HG02571 (cell line): ENCODE results near the gene RASA3.

Source experiments
- ATAC-seq: cut with Tn5 transposase; IDR thresholded peaks from one replicate; pipeline ENCODE4 v1.9.1; 2021; ENCODE audit warnings: mild to moderate bottlenecking, moderate library complexity; ENCODE audit not compliant: unreplicated experiment

RASA3 gene

DNA sequence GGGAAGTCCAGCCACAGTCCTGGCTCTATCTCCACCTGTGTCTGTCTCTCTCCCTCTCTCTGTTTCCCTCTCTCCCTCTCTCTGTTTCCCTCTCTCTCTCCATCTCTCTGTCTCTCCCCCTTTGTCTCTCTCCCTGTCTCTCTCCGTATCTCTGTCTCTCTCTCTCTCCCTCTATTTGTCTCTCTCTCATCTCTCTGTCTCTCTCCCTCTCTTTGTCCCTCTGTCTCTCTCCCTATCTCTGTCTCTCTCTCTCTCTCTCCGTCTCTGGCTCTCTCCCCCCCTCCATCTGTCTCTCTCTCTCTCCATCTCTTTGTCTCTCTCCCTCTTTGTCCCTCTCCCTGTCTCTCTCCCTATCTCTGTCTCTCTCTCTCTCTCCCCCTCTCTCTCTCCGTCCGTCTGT lies 119.1 kb downstream of the RASA3 start:
- ATAC-seq: no peak

DNA sequence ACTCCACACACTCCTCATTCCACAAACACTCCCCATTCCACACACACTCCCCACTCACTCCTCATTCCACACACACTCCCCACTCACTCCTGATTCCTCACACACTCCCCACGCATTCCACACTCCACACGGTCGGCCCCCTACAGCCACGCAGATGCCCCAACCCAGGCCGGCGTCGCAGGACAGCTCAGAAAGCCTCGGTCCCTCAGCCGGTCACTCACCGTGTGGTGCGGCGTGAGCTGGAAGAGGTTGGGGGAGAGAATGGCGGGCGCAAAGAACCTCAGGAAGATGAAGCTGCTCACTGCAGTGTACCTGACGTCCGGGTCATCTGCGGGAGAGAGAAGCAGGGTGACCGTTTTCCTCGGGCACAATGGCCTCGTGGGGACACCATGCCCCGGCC lies 119.5 kb downstream of the RASA3 start:
- no peak for ATAC-seq

DNA sequence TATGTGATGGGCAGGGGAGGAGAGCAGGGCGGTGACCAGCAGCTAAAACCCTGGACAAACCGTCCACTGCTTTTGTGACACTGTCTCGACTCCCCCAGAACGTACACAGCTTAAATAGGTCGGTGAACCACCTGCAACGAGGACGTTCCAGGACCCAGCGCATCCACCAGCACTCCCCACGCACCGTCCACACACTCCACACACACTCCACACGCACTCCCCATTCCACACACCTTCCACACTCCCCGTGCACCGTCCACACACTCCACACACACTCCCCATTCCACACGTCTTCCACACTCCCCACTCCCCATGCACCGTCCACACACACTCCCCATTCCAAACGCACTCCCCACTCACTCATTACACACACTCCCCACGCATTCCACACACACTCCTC lies 120.3 kb downstream of the RASA3 start:
- ATAC-seq: no peak

DNA sequence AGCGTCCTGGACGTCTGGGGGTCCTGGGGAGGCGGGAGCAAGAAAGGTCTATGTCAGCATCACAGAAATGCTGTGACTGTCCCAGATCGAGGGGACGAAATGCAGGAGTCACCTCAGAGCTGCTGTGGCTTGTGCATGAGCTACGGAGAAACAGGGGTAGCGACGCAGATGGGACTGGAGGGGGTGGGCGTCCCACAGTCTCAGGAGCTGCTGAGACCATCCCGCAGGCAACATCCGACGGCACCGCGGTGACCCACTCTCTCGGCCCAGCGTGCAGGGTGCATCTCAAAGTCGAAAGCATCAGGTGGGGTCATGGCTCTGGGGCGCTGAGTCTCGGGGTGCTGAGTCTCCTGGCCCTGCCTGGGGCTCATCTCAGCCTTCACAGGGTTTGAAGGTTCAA lies 121.2 kb downstream of the RASA3 start:
- ATAC-seq: no peak

DNA sequence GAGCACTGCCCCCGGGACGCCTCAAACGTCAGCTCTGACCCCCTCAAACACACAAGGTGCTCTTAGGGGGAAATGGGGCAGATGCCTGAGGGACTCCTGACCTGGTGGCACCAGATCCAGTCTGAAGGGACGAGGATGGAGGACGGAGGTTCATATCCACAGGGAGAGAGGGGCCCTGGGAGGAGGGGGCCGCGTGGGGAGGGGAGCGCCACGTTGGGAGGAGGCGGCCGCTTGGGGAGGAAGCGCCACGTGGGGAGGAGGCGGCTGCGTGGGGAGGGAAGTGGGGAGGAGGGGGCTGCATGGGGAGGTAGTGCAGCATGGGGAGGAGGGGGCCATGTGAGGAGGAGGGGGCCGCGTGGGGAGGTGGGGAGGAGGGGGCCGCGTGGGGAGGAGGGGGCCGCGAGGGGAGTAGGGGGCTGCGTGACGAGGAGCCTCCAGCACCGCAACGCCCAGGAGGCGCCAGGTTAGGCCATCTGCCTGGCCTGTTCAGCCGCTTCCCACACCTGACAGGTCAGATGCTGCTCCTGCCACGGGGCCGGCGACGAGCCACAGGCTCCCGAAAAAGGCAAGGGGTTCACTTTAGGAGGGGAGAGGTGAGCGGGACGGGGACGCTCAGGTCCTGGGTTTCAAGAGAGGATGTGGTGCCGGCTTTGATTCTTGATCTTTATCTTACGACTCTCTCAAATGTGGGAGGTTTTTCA lies 121.9 kb downstream of the RASA3 start:
- ATAC-seq: no peak

DNA sequence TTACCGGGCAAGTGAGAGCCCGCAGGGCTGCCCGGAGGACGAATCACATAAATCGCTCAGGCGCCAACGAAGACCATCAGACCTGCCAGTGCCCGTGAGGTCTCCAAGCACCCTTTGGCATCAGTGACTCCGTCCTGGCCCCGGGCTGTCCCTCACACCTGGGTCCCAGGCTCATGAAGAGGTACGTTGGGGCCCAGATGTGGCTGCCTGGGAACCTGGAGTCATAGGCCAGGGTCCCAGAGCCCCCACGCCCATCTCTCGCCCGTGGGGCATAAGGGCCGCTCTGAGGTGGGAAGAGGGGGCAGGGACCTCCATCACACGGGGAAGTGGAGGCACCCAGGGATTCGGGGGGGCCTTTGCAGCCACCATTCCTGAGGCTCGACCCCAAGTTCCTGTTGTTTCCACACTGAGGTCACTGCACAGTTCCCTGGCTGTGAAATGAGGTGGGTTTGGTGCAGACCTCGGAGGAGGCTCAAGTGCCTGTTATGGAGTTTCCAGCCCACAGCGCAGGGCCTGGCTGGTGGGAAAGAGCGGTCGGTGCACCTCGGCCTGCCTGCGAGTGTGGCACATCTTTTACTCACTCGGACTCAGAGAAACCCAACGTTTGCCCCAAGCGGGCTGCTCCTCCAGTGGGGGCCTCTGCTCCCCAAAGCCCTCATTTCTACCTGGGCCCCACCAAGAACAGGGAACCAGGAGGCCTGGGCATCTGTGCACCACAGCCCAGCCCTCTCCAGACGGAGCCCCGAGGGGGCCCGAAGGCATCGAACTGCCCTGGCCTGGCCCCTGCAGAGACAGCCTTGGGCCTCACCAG lies 122.6 kb downstream of the RASA3 start:
- ATAC-seq: no peak

DNA sequence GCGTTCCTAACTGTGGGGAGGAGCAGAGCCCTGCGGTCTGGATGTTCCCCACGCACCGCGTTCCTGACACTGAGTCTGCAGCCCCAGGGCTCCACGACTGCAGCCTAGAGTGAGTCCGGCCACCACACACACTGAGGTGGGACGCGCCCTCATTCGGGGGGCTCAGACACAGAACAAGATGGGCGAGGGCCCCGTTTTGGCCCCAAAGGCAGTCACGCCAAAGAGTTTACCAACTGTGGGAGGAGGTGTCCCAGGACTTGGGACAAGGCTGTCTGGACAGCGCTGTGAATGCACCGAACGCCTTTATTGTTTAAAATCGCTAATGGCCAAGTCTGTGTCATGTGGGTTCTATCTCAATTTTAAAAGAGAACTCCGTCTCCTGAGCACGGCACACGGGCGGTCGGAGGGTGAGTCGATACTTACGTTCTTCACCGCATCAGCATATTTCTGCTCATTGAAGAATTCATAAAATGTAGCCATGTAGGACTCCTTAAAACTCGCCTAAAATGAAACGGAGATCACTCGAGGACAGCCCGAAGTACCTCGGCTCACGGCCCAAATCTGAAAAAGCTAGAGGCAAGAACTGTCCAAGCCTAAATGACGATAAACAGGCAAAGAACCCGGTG lies 123.3 kb downstream of the RASA3 start:
- no peak for ATAC-seq

DNA sequence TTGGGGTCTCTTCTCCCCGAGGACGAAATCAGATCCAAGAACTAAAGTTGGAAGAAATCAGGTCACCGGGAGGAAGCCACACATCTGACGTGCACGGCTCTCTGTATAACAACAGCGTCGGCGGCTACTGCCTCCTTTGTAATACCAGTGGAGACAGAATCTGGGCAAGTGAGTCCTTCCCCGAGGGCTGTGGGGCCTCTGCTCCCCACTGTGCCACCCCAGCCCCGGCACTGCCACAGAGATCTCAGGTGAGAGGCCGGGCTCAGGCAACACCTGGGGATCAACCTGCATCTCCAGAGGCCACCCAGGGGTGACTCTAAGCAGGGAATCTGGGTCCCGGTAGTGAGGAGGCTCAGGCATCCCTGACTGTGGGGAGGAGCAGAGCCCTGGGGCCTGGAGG lies 124.9 kb downstream of the RASA3 start:
- no peak for ATAC-seq

DNA sequence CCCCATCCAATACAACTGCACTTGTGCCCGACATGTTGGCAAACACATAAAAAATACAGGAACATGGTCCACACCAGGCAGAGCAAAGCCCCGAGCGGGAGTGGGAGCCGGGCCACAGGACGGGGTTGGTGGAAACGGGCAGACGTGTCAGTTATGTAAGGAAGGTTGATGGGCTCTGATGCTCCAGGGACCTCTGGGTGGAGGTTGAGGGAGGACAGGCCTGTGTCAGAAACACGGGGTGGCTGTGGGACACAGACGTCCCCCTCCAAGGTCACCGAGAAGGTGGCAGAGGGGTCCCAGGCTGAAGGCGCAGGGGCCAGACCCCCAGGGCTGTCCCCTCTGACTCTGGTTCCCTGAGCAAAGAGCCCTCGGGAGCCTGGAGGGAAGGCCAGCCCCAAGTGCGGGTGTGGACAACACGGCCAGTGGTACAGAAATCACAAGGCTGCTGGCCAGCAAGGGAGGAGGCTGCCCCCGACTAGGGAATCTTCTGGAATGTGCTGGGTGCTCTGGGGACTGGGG lies 127.2 kb downstream of the RASA3 start:
- no peak for ATAC-seq

DNA sequence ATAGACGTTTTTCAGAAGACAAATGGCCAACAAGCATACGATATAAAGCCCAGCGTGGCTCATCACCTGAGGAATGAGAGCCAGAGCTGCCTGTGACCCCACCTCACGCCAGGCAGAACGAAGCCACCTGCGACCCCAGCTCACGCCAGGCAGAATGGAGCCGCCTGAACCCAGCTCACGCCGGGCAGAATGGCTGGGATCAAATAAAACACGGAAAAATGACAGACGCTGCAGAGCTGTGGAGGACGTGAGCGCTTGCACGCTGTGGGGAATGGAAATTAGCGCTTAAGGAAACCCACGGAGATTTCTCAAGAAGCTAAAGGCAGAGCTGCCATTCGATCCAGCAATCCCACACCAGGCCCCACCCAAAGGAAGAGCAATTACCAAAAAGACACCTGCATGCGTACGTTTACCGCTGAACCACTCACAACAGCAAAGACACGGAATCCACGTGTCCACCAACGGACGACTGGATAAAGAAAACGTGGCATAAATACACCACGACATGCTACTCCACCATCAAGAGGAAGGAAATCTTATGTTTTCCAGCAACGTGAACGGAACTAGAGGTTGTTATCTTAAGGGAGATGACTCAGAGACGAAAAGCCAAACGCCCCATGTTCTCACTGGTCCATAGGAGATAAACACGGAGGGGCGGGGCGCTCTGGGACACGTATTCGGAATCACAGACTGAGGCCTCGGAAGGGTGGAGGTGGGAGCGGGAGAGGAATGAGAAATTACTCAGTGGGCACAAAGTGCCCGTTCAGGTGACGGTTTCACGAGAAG lies 127.8 kb downstream of the RASA3 start:
- ATAC-seq: no peak

DNA sequence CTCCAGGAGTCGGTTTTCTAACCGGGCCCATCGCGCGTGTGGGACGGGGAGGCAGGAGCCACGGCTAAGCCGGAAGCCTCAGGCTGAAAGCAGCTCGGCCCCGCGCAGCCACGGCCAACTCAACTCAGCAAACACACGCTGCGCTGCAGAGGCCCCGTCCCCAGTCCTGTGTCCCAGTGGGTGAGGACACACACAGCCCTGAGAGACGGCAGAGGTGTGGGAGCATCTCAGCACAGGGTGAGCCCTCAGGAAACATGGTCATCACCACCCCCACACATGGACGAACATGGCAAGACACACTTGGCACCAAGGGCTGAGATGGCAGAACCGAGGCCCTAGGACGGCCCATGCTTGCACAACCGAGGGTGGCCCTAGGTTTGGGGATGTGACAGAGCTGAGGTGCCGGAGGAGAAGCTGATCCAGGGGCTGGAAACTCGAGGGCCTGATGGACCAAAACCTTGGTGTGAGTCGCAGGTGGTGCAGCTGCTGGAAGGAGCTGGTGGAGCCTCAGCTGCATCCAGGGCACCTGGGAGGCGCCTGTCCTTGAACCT lies 129.6 kb downstream of the RASA3 start:
- ATAC-seq: no peak

DNA sequence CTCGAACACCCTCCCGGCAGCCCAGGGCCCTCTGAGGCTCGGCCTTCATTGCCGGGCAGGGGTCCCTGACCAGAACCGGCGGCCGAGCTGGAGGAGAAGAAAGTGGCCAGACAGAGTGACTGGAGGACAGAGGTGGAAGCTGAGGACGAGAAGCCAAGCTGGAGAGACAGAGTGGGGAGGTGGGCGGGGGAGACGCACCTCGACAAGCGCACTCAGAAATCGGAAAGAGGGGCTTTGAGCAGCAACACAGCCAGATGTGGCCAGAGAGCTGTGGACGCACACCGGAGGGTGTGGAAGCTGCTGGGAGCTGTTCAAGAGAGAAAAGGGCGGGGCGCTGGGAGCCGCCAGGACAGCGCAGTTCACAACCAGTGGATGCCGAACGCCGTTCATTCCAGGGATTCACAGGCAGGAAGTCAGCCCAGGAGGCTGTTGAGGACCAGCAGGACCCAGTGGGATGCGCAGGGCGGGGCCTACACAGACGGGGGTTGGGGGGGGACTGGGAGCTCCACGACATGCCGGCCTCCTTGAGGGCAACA lies 130.3 kb downstream of the RASA3 start:
- ATAC-seq: no peak

DNA sequence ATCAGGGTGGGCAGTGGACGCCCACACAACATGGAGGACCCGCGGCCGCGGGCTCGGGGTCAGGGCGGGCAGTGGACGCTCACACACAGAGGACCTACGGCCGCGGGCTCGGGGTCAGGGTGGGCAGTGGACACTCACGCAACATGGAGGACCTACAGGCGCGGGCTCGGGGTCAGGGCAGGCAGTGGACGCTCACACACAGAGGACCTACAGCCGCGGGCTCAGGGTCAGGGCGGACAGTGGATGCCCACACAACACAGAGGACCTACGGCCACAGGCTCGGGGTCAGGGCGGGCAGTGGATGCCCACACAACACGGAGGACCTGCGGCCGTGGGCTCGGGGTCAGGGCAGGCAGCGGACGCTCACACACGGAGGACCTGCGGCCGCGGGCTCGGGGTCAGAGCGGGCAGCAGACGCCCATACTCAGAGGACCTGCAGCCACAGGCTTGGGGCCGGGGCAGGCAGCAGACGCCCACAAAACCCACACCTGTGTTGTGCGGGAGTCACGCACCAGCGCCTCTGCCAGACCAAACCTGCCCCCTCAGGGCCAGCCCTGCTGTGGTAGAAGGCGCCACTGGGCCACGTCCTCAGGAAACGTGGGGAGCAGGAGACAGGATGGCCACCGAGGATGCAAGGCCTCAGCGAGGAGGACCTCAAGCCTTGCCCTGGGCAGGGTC lies 131.0 kb downstream of the RASA3 start:
- no peak for ATAC-seq

DNA sequence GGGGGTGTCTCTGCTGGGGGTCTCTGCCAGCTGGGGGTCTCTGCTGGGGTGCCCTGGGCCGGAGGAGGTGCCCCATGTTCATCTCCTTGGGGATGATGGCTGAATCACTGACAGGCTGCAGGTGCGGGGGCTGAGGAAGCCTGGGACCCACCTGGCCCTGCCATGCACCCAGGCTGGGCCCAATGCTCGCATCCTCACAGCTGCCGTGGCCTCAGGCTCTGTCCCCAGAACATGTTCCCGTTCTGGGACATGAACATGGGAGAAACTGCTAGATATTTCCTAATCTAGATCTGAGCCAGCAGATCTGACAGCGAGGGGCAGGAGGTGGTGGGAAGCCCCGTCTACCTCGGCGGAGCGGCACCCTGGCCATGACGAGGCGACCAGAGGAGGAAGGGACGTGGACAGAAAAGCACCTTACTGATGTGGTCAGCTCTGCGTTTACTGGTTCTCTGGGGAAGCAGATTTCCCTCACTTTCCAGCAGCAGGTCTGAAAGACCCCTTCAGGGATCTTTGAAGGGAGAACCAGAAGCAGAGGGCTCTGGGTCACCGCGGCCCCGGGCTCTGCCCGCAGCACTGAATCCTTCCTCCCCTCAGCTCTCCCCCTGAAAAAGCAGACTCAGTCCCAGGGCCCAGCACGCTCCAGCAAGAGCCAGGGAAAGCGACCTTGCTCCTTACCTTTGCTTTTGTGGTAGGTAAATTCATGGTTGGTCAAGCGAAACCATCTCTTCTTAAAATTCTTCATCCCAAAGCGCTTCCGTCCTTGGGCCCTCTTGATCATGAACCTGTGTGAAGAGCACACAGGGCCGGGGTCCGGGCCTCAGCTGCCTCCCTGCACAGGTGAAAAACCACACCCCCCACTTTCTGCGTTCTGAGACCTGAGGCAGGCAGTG lies 132.0 kb downstream of the RASA3 start:
- no peak for ATAC-seq

DNA sequence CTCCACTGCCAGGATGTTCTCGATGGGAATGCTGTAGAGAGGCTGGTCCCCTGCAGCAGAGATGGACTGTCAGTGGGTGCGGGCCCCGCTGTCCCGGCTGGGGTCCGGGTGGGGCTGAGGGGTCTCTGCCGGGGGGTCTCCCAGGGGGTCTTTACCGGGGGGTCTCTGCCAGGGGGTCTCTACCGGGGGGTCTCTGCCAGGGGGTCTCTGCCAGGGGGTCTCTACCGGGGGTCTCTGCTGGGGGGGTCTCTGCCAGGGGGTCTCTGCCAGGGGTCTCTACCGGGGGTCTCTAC lies 132.9 kb downstream of the RASA3 start:
- no peak for ATAC-seq

DNA sequence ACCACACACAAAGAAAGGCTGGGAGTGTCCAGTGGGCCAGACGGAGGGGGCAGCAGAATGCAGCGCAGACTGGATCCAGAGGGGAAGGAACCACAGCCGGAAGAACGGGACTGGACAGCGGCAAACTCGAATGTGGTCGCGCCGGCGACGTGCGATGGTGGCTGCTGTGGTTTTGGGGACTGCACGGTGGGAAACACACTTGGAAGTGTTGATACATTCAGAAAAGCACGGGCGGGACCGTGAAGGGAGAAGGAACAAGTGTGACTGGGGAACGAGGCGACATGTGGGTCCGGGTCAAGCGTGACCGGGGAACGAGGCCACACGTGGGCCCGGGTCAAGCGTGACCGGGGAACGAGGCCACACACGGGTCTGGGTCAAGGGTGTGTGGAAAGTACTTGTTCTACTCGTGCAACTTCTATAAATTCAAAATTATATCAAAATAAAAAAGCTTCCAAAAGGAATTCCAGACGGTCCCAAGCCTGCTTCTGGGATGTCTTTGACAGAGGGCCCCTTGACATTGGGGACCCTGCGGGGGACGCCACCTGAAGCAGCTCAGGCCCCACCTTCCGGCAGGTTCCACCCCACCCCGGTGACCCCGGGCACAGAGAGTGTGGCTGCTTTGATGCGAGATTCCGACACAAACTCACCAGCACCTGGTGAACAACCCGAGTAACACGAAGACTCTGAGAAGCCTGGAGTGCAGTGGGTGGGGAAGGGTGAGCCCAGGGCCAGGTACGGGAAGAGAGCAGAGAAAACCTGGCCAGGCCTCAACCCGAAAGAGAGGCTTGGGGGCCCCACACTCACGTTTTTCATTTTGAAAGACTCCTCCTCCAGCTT lies 133.4 kb downstream of the RASA3 start:
- ATAC-seq: no peak

DNA sequence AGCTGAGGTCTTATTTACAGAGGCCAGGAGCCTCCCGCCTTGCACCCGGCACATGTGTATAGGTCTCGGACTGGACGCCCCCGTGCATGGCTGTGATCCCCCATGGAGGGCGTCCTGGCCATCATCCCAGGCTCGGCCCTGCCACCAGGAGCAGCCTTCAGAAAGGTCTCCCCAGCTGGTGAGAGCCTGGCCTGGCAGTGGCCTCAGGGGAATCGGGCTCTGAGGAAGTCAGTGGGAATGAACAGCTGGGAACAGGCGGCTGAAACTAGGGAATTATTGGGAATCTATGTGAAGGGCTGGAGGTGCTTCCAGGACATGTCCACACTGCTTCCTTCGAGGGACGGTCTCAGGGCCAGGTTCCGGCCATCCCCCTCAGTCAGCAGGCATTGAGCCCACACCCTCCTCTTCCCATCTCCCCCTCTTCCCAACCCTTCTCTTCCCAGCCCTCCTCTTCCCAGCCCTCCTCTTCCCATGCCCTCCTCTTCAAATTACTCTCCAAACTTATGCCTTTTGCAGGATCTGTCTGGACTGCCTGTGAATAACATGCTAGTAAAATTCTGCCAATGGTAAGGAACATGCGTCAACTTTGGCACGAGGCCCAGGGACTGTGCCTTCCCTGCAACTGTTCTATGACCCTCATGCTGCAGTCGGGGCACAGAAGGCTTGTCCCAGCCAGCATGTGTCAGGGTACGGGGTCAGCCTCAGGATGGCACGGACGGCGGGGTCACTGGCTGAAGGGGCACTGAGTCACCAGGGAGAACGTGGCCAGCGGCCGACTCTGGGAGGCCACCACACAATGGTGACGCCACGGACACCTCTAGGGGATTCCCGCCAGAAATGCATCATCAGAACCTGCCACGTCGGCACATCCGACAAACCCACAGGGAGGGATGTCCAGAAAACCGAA lies 134.3 kb downstream of the RASA3 start:
- ATAC-seq: no peak
